HepG2 (cell line): ENCODE data around the gene UMOD. TPM values are rescaled to one million over a fixed set of nuclear protein-coding genes. Genes with fewer than 3 reads are reported as not detected.

ENCODE experiments used
- ATAC-seq: fragments of 200-7000 bp; cut with Tn5 transposase; 3 replicates; pipeline ENCODE4 v1.9.1; 2020; ENCODE audit warnings: mild to moderate bottlenecking, moderate library complexity
- BruUV-seq: library from RNA; stranded (reverse); fragments of 400-500 nt; replicated peaks from 2 replicates; lab custom pipeline; 2021; lab: Mats Ljungman, UMichigan
- CTCF ChIA-PET: fragments of 300-600 bp; formaldehyde crosslinking; extraction: SDS; loops from one replicate; lab custom pipeline; 2021; ENCODE audit warnings: low total read pairs, inconsistent platforms, low intra/inter-chr PET ratio; lab: Yijun Ruan, JAX
- POLR2A ChIA-PET: fragments of 350-600 bp; sonication (Branson Sonifier 250); formaldehyde crosslinking; loops from one replicate; lab custom pipeline; 2020; ENCODE audit warnings: antibody characterized with exemption, inconsistent platforms; lab: Yijun Ruan, JAX
- DNase-seq: peaks from one replicate; pipeline ENCODE4 v3.0.0-alpha.2; 2015; ENCODE audit warnings: low spot score
- FAIRE-seq: peaks from 3 replicates; lab custom pipeline; 2011; peaks lifted over from hg19 to GRCh38; lab: Jason Lieb, UNC
- H2AFZ ChIP-seq: one replicate; pipeline ENCODE4 v1.6.1; 2011; ENCODE audit warnings: low read length, inconsistent platforms
- H3K27ac ChIP-seq: fragments of 300-600 bp; 3 replicates; pipeline ENCODE4 v1.8.0; 2011; ENCODE audit warnings: mixed run types, mild to moderate bottlenecking, mixed read lengths, low read length, inconsistent platforms; ENCODE audit not compliant: insufficient read depth; ENCODE audit errors: extremely low read length
- H3K27me3 ChIP-seq, 2 experiments: fragments of 200-600 bp in 1 of 2; 2 replicates in 1 of 2; 3 replicates in 1 of 2; pipeline versions ENCODE4 v1.6.0 to v1.8.0; 2011; ENCODE audit warnings: low read length in 2 of 2, mild to moderate bottlenecking in 2 of 2, moderate library complexity in 2 of 2, inconsistent platforms in 1 of 2; ENCODE audit not compliant: insufficient read depth in 2 of 2, control insufficient read depth in 1 of 2
- H3K36me3 ChIP-seq, 2 experiments: fragments of 200-600 bp in 1 of 2; replicated peaks in 1 of 2; 2 replicates in 1 of 2; 3 replicates in 1 of 2; pipeline versions ENCODE4 v1.5.1 to v1.8.0; 2011; ENCODE audit warnings: low read length in 2 of 2, inconsistent platforms in 1 of 2; ENCODE audit not compliant: insufficient read depth in 2 of 2, control insufficient read depth in 1 of 2
- H3K4me1 ChIP-seq: 2 replicates; pipeline ENCODE4 v1.5.1; 2012; ENCODE audit warnings: low read length, inconsistent platforms; ENCODE audit not compliant: insufficient read depth
- H3K4me2 ChIP-seq: 2 replicates; pipeline ENCODE4 v1.6.0; 2011; ENCODE audit warnings: low read depth, low read length, inconsistent platforms
- H3K4me3 ChIP-seq, 3 experiments: fragments of 200-600 bp in 1 of 3; sonication (generic), shearing (Covaris generic) in 1 of 3; replicated peaks in 1 of 3; 2 replicates each; pipeline ENCODE4 v1.5.1; 2011 to 2016; ENCODE audit warnings: low read length in 3 of 3, inconsistent platforms in 2 of 3, low read depth in 2 of 3, mild to moderate bottlenecking in 2 of 3, control low read depth in 1 of 3, mixed read lengths in 1 of 3; ENCODE audit not compliant: insufficient read depth in 1 of 3
- H3K79me2 ChIP-seq: one replicate; pipeline ENCODE4 v1.6.1; 2011; ENCODE audit warnings: low read length, inconsistent platforms; ENCODE audit not compliant: insufficient read depth
- H3K9ac ChIP-seq: 2 replicates; pipeline ENCODE4 v1.6.0; 2011; ENCODE audit warnings: mild to moderate bottlenecking, low read depth, low read length, inconsistent platforms; ENCODE audit not compliant: insufficient read depth
- H3K9me3 ChIP-seq: 2 replicates; pipeline ENCODE4 v1.5.1; 2012; ENCODE audit warnings: mild to moderate bottlenecking, low read length
- H4K20me1 ChIP-seq: 2 replicates; pipeline ENCODE4 v1.6.0; 2011; ENCODE audit warnings: inconsistent platforms, mild to moderate bottlenecking, low read length, moderate library complexity; ENCODE audit not compliant: insufficient read depth
- BORCS8-MEF2B ChIP-seq: sonication (generic); formaldehyde crosslinking; IDR thresholded peaks from 2 replicates; pipeline ENCODE4 v1.8.0; 2022; ENCODE audit warnings: mild to moderate bottlenecking, missing genetic modification reagents
- CREB3 ChIP-seq: sonication (generic); formaldehyde crosslinking; IDR thresholded peaks from 2 replicates; pipeline ENCODE4 v1.5.0; 2020; ENCODE audit warnings: missing genetic modification reagents
- HOXA7 ChIP-seq: sonication (generic); formaldehyde crosslinking; IDR thresholded peaks from 2 replicates; pipeline ENCODE4 v1.8.1; 2022; ENCODE audit warnings: mild to moderate bottlenecking, missing genetic modification reagents, moderate library complexity
- IKZF1 ChIP-seq: fragments of 450-650 bp; IDR thresholded peaks from 2 replicates; pipeline ENCODE4 v1.7.1; 2016
- IKZF5 ChIP-seq: IDR thresholded peaks from 2 replicates; pipeline ENCODE4 v1.6.1; 2018; ENCODE audit warnings: missing genetic modification reagents, mild to moderate bottlenecking, missing compliant biosample characterization
- MLX ChIP-seq: IDR thresholded peaks from 2 replicates; pipeline ENCODE4 v1.6.1; 2016
- SIN3B ChIP-seq: fragments of 150-350 bp; IDR thresholded peaks from 2 replicates; pipeline ENCODE4 v1.6.1; 2014; ENCODE audit warnings: low read length
- SIX4 ChIP-seq: sonication (generic); formaldehyde crosslinking; IDR thresholded peaks from 2 replicates; pipeline ENCODE4 v1.4.0; 2020; ENCODE audit warnings: missing genetic modification reagents
- SMAD1 ChIP-seq: sonication (generic); formaldehyde crosslinking; IDR thresholded peaks from 2 replicates; pipeline ENCODE4 v1.4.0; 2020; ENCODE audit warnings: missing genetic modification reagents, low read depth, mild to moderate bottlenecking, borderline replicate concordance
- SP1 ChIP-seq, 2 experiments: fragments of 450-650 bp in 1 of 2; sonication (generic) in 1 of 2; formaldehyde crosslinking in 1 of 2; IDR thresholded peaks; 2 replicates each; pipeline versions ENCODE4 v1.4.0 to v1.6.1; 2016 to 2020; ENCODE audit warnings: missing genetic modification reagents in 1 of 2
- TCF7L2 ChIP-seq: IDR thresholded peaks from 2 replicates; pipeline ENCODE4 v1.6.1; 2011; ENCODE audit warnings: mild to moderate bottlenecking, low read depth, low read length, moderate library complexity
- YEATS4 ChIP-seq: sonication (generic); formaldehyde crosslinking; IDR thresholded peaks from 2 replicates; pipeline ENCODE4 v1.4.0; 2020; ENCODE audit warnings: missing genetic modification reagents, borderline replicate concordance
- ZFAT ChIP-seq: sonication (generic); formaldehyde crosslinking; conservative IDR thresholded peaks from 2 replicates; pipeline ENCODE4 v1.8.1; 2023; ENCODE audit warnings: missing genetic modification reagents, inconsistent platforms
- ZHX2 ChIP-seq, 2 experiments: sonication (generic) in 1 of 2; formaldehyde crosslinking in 1 of 2; IDR thresholded peaks; 2 replicates each; pipeline versions ENCODE4 v1.6.1 to v1.9.0; 2014 to 2022; ENCODE audit warnings: antibody characterized with exemption in 1 of 2, borderline replicate concordance in 1 of 2, inconsistent platforms in 1 of 2, low read depth in 1 of 2, missing genetic modification reagents in 1 of 2
- ZMAT3 ChIP-seq: sonication (generic); formaldehyde crosslinking; conservative IDR thresholded peaks from 2 replicates; pipeline ENCODE4 v1.7.0; 2021; ENCODE audit warnings: missing genetic modification reagents
- ZNF207 ChIP-seq: fragments of 450-650 bp; IDR thresholded peaks from 2 replicates; pipeline ENCODE4 v1.6.1; 2016; ENCODE audit warnings: antibody characterized with exemption, borderline replicate concordance
- WGBS: methylation state at CpG from one replicate; pipeline ENCODE4 v1.1.6; 2017; ENCODE audit warnings: low lambda C conversion rate; 5-methylcytosine and 5-hydroxymethylcytosine counted together
- in situ Hi-C: cut with HindIII; loops from 2 replicates; pipeline ENCODE4 v1.10.0; 2017; ENCODE audit warnings: low pct_unique_long_range_greater_than_20kb; ENCODE audit not compliant: extremely low pct_ligation_motif_present
- intact Hi-C: fragments of 100-400 bp; cut with micrococcal nuclease; formaldehyde crosslinking; loops from one replicate; pipeline ENCODE4 v1.10.0; 2022; ENCODE audit not compliant: unreplicated experiment
- polyA plus RNA-seq, 8 experiments: library from polyadenylated mRNA; depleted of rRNA in 3 of 8; stranded (reverse) in 7 of 8; unstranded in 1 of 8; fragments of >200 nt; fragmentation: Illumina TruSeq in 4 of 8; extraction: Trizol in 4 of 8; gene quantifications; 2 replicates each; pipeline versions ENCODE4 v1.2.1 to v1.2.3, GENCODE V29; 2011 to 2016; ENCODE audit warnings: low read depth in 4 of 8, missing spikeins in 1 of 8, mixed read lengths in 1 of 8; ENCODE audit not compliant: insufficient read depth in 1 of 8
- total RNA-seq, 5 experiments: library from RNA; depleted of rRNA; stranded (reverse); fragments of >200 nt; fragmentation: Illumina TruSeq; extraction: Trizol; gene quantifications; 2 replicates each; pipeline ENCODE4 v1.2.3, GENCODE V29; 2016; ENCODE audit warnings: low read depth in 1 of 5

Gene UMOD
- total and polyA plus RNA-seq, 2 of the 13 experiments (the other 11 are each of a cell fraction or from before 2014, with no cell fraction given) = not detected

GRCh38 chr16:20315764-20316163, 36.8 kb downstream of the UMOD start:
- 9% methylated on average over 6 of the region's 6 CpGs for WGBS
- intact Hi-C loops (no loop called here), in situ Hi-C loops (loop anchor here (25.0 kb wide), 1 partner anchor 728 kb away; no protein-coding TSS in a partner anchor)
- H3K9ac ChIP-seq = no peak overlapping the region
- no peaks in the 10 kb centered on the region for H3K79me2 ChIP-seq
- no TSS peak for BruUV-seq
- no peak overlapping the region for H3K4me2 ChIP-seq
- FAIRE-seq (no peak), DNase-seq (no peak), ATAC-seq (no peak)
- no peak overlapping the region for H3K27ac ChIP-seq
- ChIA-PET POLR2A (no interaction called here), CTCF (no interaction called here)
- no peak overlapping the region for H3K4me3 ChIP-seq
- H3K4me1 ChIP-seq = no peaks in the 10 kb centered on the region
- H3K27me3 ChIP-seq = peaks cover 0 to 5% of the 10 kb centered on the region in 2 experiments; a peak in 2 of 5 replicates
- no peaks in the 10 kb centered on the region for H3K9me3 ChIP-seq
- no peaks in the 10 kb centered on the region for H4K20me1 ChIP-seq
- no peak overlapping the region for H2AFZ ChIP-seq
- H3K36me3 ChIP-seq = no peaks in the 10 kb centered on the region
- TF ChIP-seq HOXA7 (CRISPR knock-in tag) (no peak), ZNF207 (no peak), SIX4 (CRISPR knock-in tag) (no peak), TCF7L2 (no peak), ZMAT3 (CRISPR knock-in tag) (no peak), IKZF5 (no peak), CREB3 (no peak), IKZF1 (no peak), ZFAT (CRISPR knock-in tag) (no peak), YEATS4 (CRISPR knock-in tag) (no peak), BORCS8-MEF2B (CRISPR knock-in tag) (no peak), SP1 (IDR thresholded peaks at IDR 0.05) (no peak), SP1 (CRISPR knock-in tag; IDR thresholded peaks at IDR 0.05) (no peak), SIN3B (no peak), MLX (no peak), SMAD1 (no peak), ZHX2 (IDR thresholded peaks at IDR 0.05; ENCODE audit: low read depth) (no peak), ZHX2 (CRISPR knock-in tag; IDR thresholded peaks at IDR 0.05; ENCODE audit: borderline replicate concordance) (no peak)
